ENCODE results near the gene NARS2. TPM values are rescaled to one million over a fixed set of nuclear protein-coding genes. Genes with fewer than 3 reads are reported as not detected.
A peak's percentile ranks its signal among the peaks of the same experiment; 100 is the strongest.

The NARS2 gene
- total RNA-seq, 2 donors from 2014 or later = 14.3 to 21.1 TPM

GRCh38 chr11:78595436-78596130 lies 20.9 kb upstream of the NARS2 start:
- H3K27me3 Mint-ChIP-seq = peaks cover 9% of the 10 kb centered on the region
- no peaks in the 10 kb centered on the region for H3K9me3 Mint-ChIP-seq
- H3K4me1 Mint-ChIP-seq = no peaks in the 10 kb centered on the region
- no peak overlapping the region for H3K4me3 Mint-ChIP-seq
- no peak overlapping the region for H3K27ac Mint-ChIP-seq
- no peak for ATAC-seq (replicated peaks)
- no peaks in the 10 kb centered on the region for H3K36me3 Mint-ChIP-seq (ENCODE audit: low read depth)

GRCh38 chr11:78594814-78595213 lies 20.1 kb upstream of the NARS2 start:
- Mint-ChIP-seq H3K9me3 (no peaks in the 10 kb centered on the region), H3K27ac (no peak overlapping the region), H3K4me3 (no peak overlapping the region), H3K27me3 (peaks cover 5% of the 10 kb centered on the region), H3K36me3 (ENCODE audit: low read depth) (no peaks in the 10 kb centered on the region), H3K4me1 (no peaks in the 10 kb centered on the region)
- no peak for ATAC-seq (replicated peaks)

- H3K4me1 Mint-ChIP-seq = no peaks in the 10 kb centered on the region
- H3K9me3 Mint-ChIP-seq = peaks cover 11% of the 10 kb centered on the region
- no peak overlapping the region for H3K4me3 Mint-ChIP-seq
Observed at GRCh38 chr11:78588517-78588916, 13.9 kb upstream of the NARS2 start.

GRCh38 chr11:78587446-78587845 lies 12.8 kb upstream of the NARS2 start:
- Mint-ChIP-seq H3K27ac (no peak overlapping the region), H3K36me3 (ENCODE audit: low read depth) (no peaks in the 10 kb centered on the region), H3K4me3 (no peak overlapping the region), H3K9me3 (peaks cover 17% of the 10 kb centered on the region), H3K27me3 (peaks cover 20% of the 10 kb centered on the region), H3K4me1 (no peaks in the 10 kb centered on the region)
- ATAC-seq (replicated peaks) = no peak

More at GRCh38 chr11:78588517-78588916, 13.9 kb upstream of the NARS2 start:
- Mint-ChIP-seq H3K36me3 (ENCODE audit: low read depth) (no peaks in the 10 kb centered on the region), H3K27ac (no peak overlapping the region), H3K27me3 (peaks cover 20% of the 10 kb centered on the region)
- ATAC-seq (replicated peaks) = no peak

- Mint-ChIP-seq H3K4me1 (no peaks in the 10 kb centered on the region), H3K9me3 (peaks cover 17% of the 10 kb centered on the region), H3K4me3 (no peak overlapping the region), H3K36me3 (ENCODE audit: low read depth) (no peaks in the 10 kb centered on the region), H3K27me3 (peaks cover 24% of the 10 kb centered on the region), H3K27ac (no peak overlapping the region)
- no peak for ATAC-seq (replicated peaks)
Observed at GRCh38 chr11:78586452-78587046, 11.9 kb upstream of the NARS2 start.

GRCh38 chr11:78583889-78584288 lies 9.2 kb upstream of the NARS2 start:
- Mint-ChIP-seq H3K27me3 (peaks cover 24% of the 10 kb centered on the region), H3K9me3 (peaks cover 17% of the 10 kb centered on the region), H3K36me3 (ENCODE audit: low read depth) (no peaks in the 10 kb centered on the region), H3K27ac (no peak overlapping the region), H3K4me1 (no peaks in the 10 kb centered on the region), H3K4me3 (no peak overlapping the region)
- no peak for ATAC-seq (replicated peaks)

- Mint-ChIP-seq H3K27me3 (peaks cover 4% of the 10 kb centered on the region), H3K27ac (no peak overlapping the region), H3K4me1 (peaks cover 11% of the 10 kb centered on the region), H3K4me3 (no peak overlapping the region), H3K36me3 (ENCODE audit: low read depth) (no peaks in the 10 kb centered on the region), H3K9me3 (no peaks in the 10 kb centered on the region)
- ATAC-seq (replicated peaks) = no peak
Observed at GRCh38 chr11:78577495-78577894, 2.8 kb upstream of the NARS2 start.

GRCh38 chr11:78576549-78577097 lies 2.0 kb upstream of the NARS2 start:
- Mint-ChIP-seq H3K27ac (no peak overlapping the region), H3K4me1 (peaks cover 11% of the 10 kb centered on the region), H3K36me3 (ENCODE audit: low read depth) (peaks cover 7% of the 10 kb centered on the region), H3K27me3 (peaks cover 1% of the 10 kb centered on the region), H3K4me3 (no peak overlapping the region), H3K9me3 (no peaks in the 10 kb centered on the region)
- no peak for ATAC-seq (replicated peaks)

- peaks cover 11% of the 10 kb centered on the region for H3K4me1 Mint-ChIP-seq
- peaks cover 19% of the 10 kb centered on the region for H3K36me3 Mint-ChIP-seq (ENCODE audit: low read depth)
- no peak for ATAC-seq (replicated peaks)
- no peaks in the 10 kb centered on the region for H3K27me3 Mint-ChIP-seq
- H3K9me3 Mint-ChIP-seq = no peaks in the 10 kb centered on the region
- H3K27ac Mint-ChIP-seq = peak overlapping the region; percentile 88
- H3K4me3 Mint-ChIP-seq = peak overlapping the region; percentile 89
Observed at GRCh38 chr11:78575478-78575877, 814 bp upstream of the NARS2 start.

GRCh38 chr11:78573681-78574080 lies 983 bp downstream of the NARS2 start:
- peaks cover 29% of the 10 kb centered on the region for H3K36me3 Mint-ChIP-seq (ENCODE audit: low read depth)
- H3K9me3 Mint-ChIP-seq = no peaks in the 10 kb centered on the region
- ATAC-seq (replicated peaks) = no peak
- peak overlapping the region; percentile 89 for H3K4me3 Mint-ChIP-seq
- H3K4me1 Mint-ChIP-seq = peaks cover 11% of the 10 kb centered on the region
- no peaks in the 10 kb centered on the region for H3K27me3 Mint-ChIP-seq
- peak overlapping the region; percentile 88 for H3K27ac Mint-ChIP-seq

- Mint-ChIP-seq H3K9me3 (no peaks in the 10 kb centered on the region), H3K4me1 (peaks cover 11% of the 10 kb centered on the region), H3K4me3 (peak overlapping the region; percentile 89), H3K27me3 (no peaks in the 10 kb centered on the region), H3K27ac (peak overlapping the region; percentile 88), H3K36me3 (ENCODE audit: low read depth) (peaks cover 33% of the 10 kb centered on the region)
- no peak for ATAC-seq (replicated peaks)
Observed at GRCh38 chr11:78573271-78573670, 1.4 kb downstream of the NARS2 start.

GRCh38 chr11:78572394-78572793 lies 2.3 kb downstream of the NARS2 start:
- peaks cover 42% of the 10 kb centered on the region for H3K36me3 Mint-ChIP-seq (ENCODE audit: low read depth)
- no peak overlapping the region for H3K27ac Mint-ChIP-seq

GRCh38 chr11:78570031-78570430 lies 4.6 kb downstream of the NARS2 start:
- H3K4me3 Mint-ChIP-seq = no peak overlapping the region
- peaks cover 7% of the 10 kb centered on the region for H3K4me1 Mint-ChIP-seq

More at GRCh38 chr11:78572394-78572793, 2.3 kb downstream of the NARS2 start:
- Mint-ChIP-seq H3K27me3 (no peaks in the 10 kb centered on the region), H3K4me1 (peaks cover 11% of the 10 kb centered on the region), H3K4me3 (peak overlapping the region; percentile 89), H3K9me3 (no peaks in the 10 kb centered on the region)
- ATAC-seq (replicated peaks) = no peak

GRCh38 chr11:78567209-78567608 lies 7.5 kb downstream of the NARS2 start:
- H3K27ac Mint-ChIP-seq = no peak overlapping the region
- H3K36me3 Mint-ChIP-seq (ENCODE audit: low read depth) = peaks cover 73% of the 10 kb centered on the region
- no peak for ATAC-seq (replicated peaks)
- H3K27me3 Mint-ChIP-seq = no peaks in the 10 kb centered on the region
- H3K9me3 Mint-ChIP-seq = no peaks in the 10 kb centered on the region
- H3K4me3 Mint-ChIP-seq = no peak overlapping the region
- no peaks in the 10 kb centered on the region for H3K4me1 Mint-ChIP-seq

More at GRCh38 chr11:78570031-78570430, 4.6 kb downstream of the NARS2 start:
- H3K36me3 Mint-ChIP-seq (ENCODE audit: low read depth) = peaks cover 65% of the 10 kb centered on the region
- no peaks in the 10 kb centered on the region for H3K27me3 Mint-ChIP-seq
- H3K27ac Mint-ChIP-seq = no peak overlapping the region
- ATAC-seq (replicated peaks) = no peak
- H3K9me3 Mint-ChIP-seq = no peaks in the 10 kb centered on the region

Measured in activated T-helper 17 cell treated with anti-CD3 and anti-CD28 coated beads, Interleukin-2, amount 50 U/mL, for 72 hours (primary cell).